ENCODE data around the gene PRSS38. TPM values are rescaled to one million over a fixed set of nuclear protein-coding genes. Genes with fewer than 3 reads are reported as not detected.

The PRSS38 gene
- total and polyA plus RNA-seq, 2 donors from 2014 or later, result not detected

- H3K27me3 ChIP-seq (ENCODE audit: control insufficient read depth, insufficient read depth, low read length), result no peaks in the 10 kb centered on the region
- DNase-seq, result peak in 1 of 5 donors; percentile 17
- peaks cover 0 to 2% (median 0%) of the 10 kb centered on the region in 3 donors for H3K36me3 ChIP-seq (ENCODE audit: control insufficient read depth in 2 of 3, insufficient read depth in 3 of 3, low read length in 3 of 3)
- no peak overlapping the region for H3K27ac ChIP-seq (ENCODE audit: low read depth in 2 of 2, low read length in 2 of 2)
- intact Hi-C loops (cut with DNase I), result no loop called here
- H3K4me1 ChIP-seq (ENCODE audit: control insufficient read depth in 2 of 3, insufficient read depth in 2 of 3, low read depth in 1 of 3, low read length in 3 of 3), result peaks cover 0 to 2% (median 0%) of the 10 kb centered on the region in 3 donors
- H3K4me3 ChIP-seq (ENCODE audit: low read length in 3 of 3), result no peak overlapping the region
- no peaks in the 10 kb centered on the region for H3K9me3 ChIP-seq (ENCODE audit: control insufficient read depth in 2 of 3, insufficient read depth in 1 of 3, low read length in 3 of 3)
- no peak for FAIRE-seq
- no peak for TF ChIP-seq CTCF (IDR thresholded peaks at IDR 0.05; ENCODE audit: borderline replicate concordance, extremely low read depth, insufficient read depth)
- no peak overlapping the region for H3K9ac ChIP-seq (ENCODE audit: low read length in 3 of 3)
Observed at GRCh38 chr1:227778401-227778947, 37.0 kb upstream of the PRSS38 start.

- Histone ChIP-seq H3K27ac (ENCODE audit: low read depth in 2 of 2, low read length in 2 of 2) (no peak overlapping the region), H3K36me3 (ENCODE audit: control insufficient read depth in 2 of 3, insufficient read depth in 3 of 3, low read length in 3 of 3) (peaks cover 0 to 2% (median 0%) of the 10 kb centered on the region in 3 donors), H3K9me3 (ENCODE audit: control insufficient read depth in 2 of 3, insufficient read depth in 1 of 3, low read length in 3 of 3) (no peaks in the 10 kb centered on the region), H3K4me1 (ENCODE audit: control insufficient read depth in 2 of 3, insufficient read depth in 2 of 3, low read depth in 1 of 3, low read length in 3 of 3) (no peaks in the 10 kb centered on the region), H3K27me3 (ENCODE audit: control insufficient read depth, insufficient read depth, low read length) (no peaks in the 10 kb centered on the region), H3K9ac (ENCODE audit: low read length in 3 of 3) (no peak overlapping the region), H3K4me3 (ENCODE audit: low read length in 3 of 3) (no peak overlapping the region)
- DNase-seq (peak in 1 of 5 donors; percentile 35), FAIRE-seq (no peak)
- intact Hi-C loops (cut with DNase I), result no loop called here
- TF ChIP-seq CTCF (IDR thresholded peaks at IDR 0.05; ENCODE audit: borderline replicate concordance, extremely low read depth, insufficient read depth), result no peak
Observed at GRCh38 chr1:227779021-227779441, 36.4 kb upstream of the PRSS38 start.

GRCh38 chr1:227779685-227780084, 35.8 kb upstream of the PRSS38 start:
- H3K9ac ChIP-seq (ENCODE audit: low read length in 3 of 3), result no peak overlapping the region
- no peaks in the 10 kb centered on the region for H3K36me3 ChIP-seq (ENCODE audit: control insufficient read depth in 2 of 3, insufficient read depth in 3 of 3, low read length in 3 of 3)
- no peaks in the 10 kb centered on the region for H3K4me1 ChIP-seq (ENCODE audit: control insufficient read depth in 2 of 3, insufficient read depth in 2 of 3, low read depth in 1 of 3, low read length in 3 of 3)
- DNase-seq (peak in 2 of 5 donors; percentile 8 to 63), FAIRE-seq (no peak)
- no peak overlapping the region for H3K27ac ChIP-seq (ENCODE audit: low read depth in 2 of 2, low read length in 2 of 2)
- H3K9me3 ChIP-seq (ENCODE audit: control insufficient read depth in 2 of 3, insufficient read depth in 1 of 3, low read length in 3 of 3), result no peaks in the 10 kb centered on the region
- no peak for TF ChIP-seq CTCF (IDR thresholded peaks at IDR 0.05; ENCODE audit: borderline replicate concordance, extremely low read depth, insufficient read depth)
- intact Hi-C loops (cut with DNase I), result no loop called here
- no peak overlapping the region for H3K4me3 ChIP-seq (ENCODE audit: low read length in 3 of 3)
- no peaks in the 10 kb centered on the region for H3K27me3 ChIP-seq (ENCODE audit: control insufficient read depth, insufficient read depth, low read length)
